Esophagus muscularis mucosa (tissue), 4 donors: ENCODE measurements around the gene CXCR4.

ENCODE experiments used
- EP300 ChIP-seq: sonication (generic); formaldehyde crosslinking; IDR thresholded peaks from one replicate; pipeline ENCODE4 v1.6.1; 2017; ENCODE audit warnings: antibody characterized with exemption
- POLR2AphosphoS5 ChIP-seq, 2 donors: sonication (generic); formaldehyde crosslinking; IDR thresholded peaks; one replicate each; pipeline ENCODE4 v1.6.1; 2017; ENCODE audit warnings: antibody characterized with exemption in 2 of 2
- TF ChIP-seq, protein P1 (sequence below), 3 experiments: fragments of 200-600 bp in 2 of 3; fragments of 450-650 bp in 1 of 3; sonication (generic) in 2 of 3; IDR thresholded peaks; one replicate each; pipeline ENCODE4 v1.5.1; 2017 to 2019; ENCODE audit warnings: antibody characterized with exemption in 3 of 3, mild to moderate bottlenecking in 2 of 3, moderate library complexity in 1 of 3

DNA sequence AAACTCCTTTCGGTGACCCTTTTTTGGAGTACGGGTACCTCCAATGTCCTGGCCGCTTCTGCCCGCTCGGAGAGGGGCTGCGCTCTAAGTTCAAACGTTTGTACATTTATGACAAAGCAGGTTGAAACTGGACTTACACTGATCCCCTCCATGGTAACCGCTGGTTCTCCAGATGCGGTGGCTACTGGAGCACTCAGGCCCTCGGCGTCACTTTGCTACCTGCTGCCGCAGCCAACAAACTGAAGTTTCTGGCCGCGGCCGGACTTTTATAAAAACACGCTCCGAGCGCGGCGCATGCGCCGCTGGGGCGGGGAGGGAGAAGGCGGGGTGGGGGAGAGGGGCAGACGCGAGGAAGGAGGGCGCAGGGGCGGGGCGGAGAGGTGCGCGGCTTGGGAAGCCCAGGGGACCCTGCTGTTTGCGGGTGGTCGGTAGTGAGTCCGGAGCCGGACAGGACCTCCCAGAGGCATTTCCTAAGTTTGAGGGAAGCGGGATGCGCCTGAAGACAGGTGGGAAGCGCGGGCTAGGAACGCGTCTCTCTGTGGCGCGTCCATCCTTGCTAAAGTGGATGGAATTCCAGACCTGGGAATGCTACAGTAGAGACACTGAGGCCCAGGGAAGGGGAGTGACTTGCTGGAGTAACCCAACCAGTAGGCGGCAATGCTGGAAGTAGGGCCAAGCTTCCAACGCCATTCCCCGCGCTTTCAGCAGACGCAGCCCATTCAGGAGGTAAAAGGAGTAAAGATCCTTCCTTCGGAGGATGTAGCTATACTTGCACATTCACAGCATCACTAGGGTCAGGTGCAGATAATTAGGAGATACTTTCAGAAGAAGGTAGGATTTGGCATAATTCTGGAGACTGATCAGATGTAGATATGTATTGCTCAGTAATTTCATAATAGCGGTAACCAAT lies at the start of gene CXCR4:
- TF ChIP-seq, protein P1, sequence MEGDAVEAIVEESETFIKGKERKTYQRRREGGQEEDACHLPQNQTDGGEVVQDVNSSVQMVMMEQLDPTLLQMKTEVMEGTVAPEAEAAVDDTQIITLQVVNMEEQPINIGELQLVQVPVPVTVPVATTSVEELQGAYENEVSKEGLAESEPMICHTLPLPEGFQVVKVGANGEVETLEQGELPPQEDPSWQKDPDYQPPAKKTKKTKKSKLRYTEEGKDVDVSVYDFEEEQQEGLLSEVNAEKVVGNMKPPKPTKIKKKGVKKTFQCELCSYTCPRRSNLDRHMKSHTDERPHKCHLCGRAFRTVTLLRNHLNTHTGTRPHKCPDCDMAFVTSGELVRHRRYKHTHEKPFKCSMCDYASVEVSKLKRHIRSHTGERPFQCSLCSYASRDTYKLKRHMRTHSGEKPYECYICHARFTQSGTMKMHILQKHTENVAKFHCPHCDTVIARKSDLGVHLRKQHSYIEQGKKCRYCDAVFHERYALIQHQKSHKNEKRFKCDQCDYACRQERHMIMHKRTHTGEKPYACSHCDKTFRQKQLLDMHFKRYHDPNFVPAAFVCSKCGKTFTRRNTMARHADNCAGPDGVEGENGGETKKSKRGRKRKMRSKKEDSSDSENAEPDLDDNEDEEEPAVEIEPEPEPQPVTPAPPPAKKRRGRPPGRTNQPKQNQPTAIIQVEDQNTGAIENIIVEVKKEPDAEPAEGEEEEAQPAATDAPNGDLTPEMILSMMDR (IDR thresholded peaks at IDR 0.05), result no peak
- TF ChIP-seq EP300 (no peak), POLR2AphosphoS5 (IDR thresholded peaks at IDR 0.05) (peak; percentile 63 to 80)
